Measurements from ENCODE around the gene BTN2A1.

- TF ChIP-seq CTCF (IDR thresholded peaks at IDR 0.05) = no peak
- no peak for TF ChIP-seq POLR2A (IDR thresholded peaks at IDR 0.05)
Measured at GRCh38 chr6:26478985-26479278, 21.2 kb downstream of the BTN2A1 start.
